Superior temporal gyrus (tissue), 1 donor: ENCODE measurements around the gene UMAD1.

Experiments
- DNase-seq: peaks from one replicate; pipeline ENCODE4 v3.0.0-alpha.2; 2016; ENCODE audit errors: extremely low spot score

The UMAD1 gene

DNA sequence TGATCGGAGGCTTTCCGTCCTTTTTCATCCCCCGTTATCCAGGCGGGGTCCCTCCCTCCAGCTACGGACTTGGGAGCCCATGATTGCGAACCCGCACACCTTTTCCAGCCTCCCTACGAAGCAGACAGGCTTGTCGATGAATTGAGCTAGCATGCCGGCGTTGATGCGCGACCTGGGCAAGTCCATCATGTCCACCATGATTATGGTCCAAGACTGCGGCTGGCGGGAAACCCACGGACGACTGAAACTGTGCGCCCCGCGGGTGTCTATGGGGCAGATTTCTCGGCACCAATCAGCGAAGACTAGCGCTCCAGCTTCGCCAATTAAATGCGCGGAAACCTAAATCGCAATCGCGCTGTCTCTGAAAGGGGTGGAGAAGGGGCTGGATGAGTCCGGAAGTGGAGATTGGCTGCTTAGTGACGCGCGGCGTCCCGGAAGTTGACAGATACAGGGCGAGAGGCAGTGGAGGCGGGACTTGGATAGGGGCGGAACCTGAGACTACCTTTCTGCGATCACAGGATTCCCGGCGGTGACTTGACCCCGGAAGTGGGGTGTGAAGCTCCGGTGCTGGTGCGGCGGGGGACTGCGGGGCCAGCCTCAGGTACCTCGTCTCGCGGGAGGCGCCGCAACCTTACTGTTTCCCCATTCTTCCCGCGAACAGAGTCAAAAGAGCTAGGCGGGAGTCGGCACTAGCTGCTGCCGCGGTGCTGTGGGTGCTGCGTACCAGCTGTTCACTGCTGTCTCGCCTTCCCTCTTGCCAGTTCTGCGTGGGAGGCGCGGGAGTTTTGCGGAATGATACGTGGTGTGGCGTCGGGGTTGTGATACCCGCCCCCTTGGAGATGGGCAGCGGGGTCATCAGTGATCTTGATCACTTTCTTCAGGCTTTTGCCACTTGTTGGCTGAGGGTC lies at the start of gene UMAD1:
Gene UMAD1, plus strand, starts transcription at position 532 of the 908 bp plus-strand sequence. CDS start 32,620 bp downstream, outside the sequence.
- DNase-seq: peak; percentile 100

DNA sequence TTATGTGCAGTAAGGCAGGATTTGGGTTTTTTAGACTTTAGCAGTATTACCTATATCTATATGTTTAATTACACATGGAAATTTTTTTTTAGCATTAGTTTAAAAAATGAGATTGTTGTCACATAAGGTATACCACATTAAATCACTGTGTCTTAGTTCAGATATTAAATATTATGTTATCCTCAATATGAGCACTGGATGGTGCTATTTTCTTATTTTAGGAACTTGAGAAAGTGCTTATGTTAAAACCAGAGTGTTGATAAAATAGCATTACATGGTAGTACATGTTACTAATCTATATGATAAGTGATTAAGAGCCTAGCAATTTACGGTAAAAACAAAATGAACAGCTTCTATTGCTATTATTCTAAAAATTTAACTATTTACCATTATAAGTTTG lies 45.1 kb upstream of the UMAD1 start:
- DNase-seq: peak; percentile 70

DNA sequence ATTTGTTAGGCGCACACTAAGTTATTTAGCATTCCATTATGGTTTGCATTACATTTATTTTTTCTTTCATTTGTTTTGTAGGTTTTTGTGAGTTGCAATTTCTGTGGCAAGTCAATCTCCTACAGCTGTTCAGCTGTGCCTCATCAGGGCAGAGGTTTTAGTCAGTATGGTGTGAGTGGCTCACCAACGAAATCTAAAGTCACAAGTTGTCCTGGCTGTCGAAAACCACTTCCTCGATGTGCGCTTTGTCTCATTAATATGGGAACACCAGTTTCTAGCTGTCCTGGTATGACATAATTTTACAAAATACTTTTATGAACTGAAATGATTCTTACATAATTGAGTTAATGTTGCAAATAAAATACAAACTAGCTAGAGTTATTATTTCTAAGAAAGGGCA lies 44.4 kb upstream of the UMAD1 start:
- no peak for DNase-seq

DNA sequence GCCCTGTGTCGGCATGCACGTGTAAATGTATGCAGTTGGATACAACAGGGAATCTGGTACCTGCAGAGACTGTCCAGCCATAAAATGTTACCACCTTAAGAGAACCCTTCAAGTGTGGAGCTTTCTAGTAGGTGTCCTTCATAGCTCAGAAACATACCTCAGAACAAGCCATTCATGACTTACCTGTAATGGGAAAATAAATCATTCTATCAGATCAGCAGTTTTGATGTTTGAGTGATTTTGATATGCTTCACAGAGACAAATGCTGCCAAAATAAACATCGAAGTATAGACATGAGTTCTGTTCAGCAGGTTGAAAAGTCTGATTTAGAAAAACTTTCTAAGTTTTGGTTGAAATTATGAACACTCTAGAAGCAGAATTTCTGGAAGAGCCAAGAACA lies 33.5 kb upstream of the UMAD1 start:
- DNase-seq: no peak

DNA sequence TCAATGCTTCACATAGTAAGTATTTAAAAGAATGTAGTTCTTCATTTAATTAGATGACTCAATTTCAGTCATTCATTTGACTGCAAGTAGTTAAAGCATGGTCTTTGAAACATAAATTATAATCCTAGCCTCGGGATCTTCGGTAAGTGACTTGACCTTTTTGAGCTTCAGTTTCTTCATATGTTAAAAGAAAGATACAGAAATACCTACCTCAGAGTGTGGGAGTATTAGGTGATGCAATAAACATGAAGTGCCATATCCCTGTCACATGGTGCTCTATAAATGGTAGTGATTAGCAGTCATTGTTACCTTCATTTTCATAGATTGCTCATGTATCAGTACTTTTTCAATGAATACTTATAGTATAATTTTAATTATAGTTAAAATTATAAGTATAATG lies 31.2 kb upstream of the UMAD1 start:
- no peak for DNase-seq

DNA sequence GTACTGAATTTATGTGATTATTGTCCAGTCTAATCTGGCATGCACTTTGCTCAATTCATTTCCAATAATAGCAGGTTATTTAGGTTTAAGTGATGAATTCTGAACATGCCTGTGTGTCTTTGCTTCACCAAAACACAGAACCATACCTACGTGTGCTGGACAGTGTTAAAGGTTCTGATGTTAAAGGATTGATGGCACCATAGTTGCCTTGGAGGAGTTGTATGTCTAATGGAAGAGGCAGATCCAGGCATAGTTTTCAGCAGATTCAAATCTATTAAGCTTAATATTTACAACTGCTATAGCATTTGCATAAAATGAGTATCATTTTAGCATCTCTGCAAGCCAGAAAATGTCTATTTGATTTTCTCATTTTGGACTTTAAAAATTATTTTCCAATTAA lies 28.0 kb upstream of the UMAD1 start:
- no peak for DNase-seq

DNA sequence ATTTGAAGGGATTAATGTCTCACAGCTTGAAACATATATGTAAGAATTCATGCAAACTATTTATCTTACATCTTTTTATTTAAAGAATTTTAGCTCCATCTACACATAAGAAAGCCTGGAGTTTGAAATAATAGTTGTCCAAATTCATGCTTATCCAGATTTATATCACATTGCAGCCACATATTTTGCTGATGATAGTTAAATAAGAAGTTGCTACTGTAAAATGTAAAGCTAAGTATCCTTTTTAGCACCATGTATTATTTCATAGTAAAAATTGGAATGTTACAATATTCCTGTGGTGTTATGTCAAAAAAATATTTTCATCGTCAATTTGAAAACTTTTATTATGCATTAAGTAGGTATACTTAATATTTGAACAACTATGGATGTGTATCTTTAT lies 27.3 kb upstream of the UMAD1 start:
- DNase-seq: no peak

DNA sequence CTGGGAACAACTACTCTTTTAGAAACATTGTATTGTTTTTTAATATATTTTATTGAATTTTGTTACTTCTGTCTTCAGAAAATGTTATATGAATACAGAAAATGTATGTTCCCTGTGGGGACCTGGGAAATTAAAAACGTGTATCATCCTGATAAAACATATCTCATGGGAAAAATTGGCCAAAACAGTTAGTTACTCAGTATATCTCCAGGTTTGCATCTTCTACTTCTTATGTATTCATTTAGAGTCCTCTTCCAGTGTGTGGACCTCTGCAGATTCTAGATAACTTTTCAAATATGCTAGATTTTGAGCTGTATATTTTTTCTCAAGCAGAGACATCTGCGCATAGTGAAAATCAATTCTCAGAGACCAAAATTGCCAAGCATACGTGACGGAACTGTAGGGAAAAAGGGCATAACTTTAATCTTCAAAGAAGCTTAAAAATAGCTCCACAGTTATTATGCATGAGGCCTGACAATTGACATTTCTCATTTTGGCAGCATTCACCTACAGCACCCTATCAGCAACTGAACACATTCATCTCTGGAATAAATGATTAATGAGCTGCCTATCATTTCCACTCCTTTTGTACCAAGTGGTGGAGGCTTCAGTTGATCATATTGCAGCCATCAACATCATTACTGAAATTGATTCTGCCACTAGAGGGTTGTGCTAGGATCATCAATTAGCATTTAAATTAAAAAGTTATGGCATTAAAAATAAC lies 26.4 kb upstream of the UMAD1 start:
- DNase-seq: no peak

DNA sequence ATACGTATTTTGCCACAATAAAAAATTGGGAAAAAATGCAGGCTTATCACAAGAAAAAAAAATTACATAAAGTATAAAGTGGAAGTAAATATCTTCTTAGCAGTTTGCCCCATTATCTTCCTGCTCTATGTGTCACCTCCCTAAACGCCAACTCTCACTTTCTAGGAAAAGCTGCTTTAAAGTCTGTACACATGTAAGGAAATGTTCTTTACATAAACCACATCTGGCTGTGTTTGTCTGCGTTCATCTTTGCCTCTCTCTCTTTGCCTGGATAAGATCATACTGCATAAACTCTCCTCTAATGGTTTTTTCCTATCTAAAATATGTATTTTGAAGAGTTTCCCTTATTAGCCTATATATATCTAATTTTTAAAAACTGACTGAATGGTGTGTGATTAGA lies 23.0 kb upstream of the UMAD1 start:
- no peak for DNase-seq

DNA sequence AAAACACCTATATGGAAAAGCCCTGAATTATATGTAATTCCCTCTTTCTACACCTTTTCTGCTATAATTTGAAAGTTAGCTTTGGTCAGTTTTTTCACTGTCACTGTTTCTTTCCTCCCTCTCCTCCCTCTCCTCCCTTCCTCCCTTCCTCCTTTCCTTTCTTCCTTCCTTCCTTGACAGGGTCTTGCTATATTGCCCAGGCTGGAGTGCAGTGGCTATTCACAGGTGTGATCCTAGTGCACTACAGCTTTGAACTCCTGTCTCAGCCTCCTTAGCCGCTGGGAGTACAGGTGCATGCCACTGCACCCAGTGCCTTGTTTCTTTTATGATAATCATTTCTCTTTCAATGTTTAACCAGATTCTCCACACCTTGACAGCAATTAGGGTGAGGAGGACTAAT lies 22.1 kb upstream of the UMAD1 start:
- DNase-seq: no peak

DNA sequence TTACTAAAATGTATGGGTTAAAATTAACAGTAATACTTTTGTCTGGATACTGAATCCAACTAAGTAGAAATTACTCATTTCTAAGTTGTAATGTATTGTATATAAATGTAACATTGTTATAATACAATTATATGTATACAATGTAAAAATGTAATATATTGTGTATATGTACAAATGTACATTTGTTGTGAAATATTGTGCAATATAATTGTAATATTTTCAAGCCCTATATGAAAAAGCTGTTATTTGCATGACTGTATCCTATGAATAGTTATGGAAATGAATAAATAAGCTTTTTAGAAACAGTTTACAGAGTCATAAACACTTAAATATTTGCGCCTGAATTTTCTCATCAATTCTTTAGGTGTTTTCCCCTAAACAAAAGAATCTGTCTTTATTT lies 20.3 kb upstream of the UMAD1 start:
- DNase-seq: no peak

DNA sequence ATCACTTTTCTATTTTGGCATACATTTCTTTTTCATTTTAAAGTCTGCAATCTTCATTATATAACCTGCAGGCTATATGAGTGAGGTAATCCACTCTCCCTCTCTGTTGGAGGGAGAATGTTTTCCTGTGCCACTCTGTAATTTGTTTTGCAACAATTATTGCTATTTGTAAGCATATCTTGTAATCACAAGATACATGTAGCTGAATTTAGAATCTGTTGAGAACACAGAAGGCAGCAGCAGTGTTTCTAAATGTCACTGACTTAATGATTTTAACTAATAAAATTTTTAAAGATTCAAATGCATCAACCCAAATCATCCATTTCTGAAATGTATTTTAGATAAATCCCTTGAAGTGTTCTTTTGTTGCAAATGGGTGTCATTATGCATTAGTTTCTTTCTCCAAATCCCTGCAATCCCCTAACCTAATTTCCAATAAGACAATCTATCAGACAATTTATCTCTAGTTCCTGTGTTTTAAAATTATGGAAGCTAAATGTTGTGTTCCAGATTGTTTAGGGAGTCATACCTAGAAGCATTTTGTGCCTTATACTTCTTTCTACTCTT lies 19.8 kb upstream of the UMAD1 start:
- DNase-seq: no peak

DNA sequence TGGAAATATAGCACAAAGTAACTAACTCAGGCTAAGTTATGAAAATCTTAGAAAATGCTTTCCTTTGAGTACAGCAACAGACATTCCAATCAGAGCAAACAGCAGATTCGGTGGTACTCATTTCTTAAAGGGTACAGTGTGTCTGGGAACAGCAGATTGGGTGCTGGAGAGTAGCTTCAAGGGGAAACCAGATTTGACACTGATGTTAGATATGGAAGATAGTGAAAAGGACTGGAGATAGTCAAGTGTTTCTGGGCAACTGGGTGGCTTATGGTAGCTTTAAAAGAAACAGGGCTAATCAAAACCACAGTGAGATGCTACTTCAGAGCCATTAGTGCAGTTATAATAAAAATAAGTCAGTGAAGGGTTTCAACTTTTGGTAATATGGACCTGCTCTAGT lies 12.1 kb upstream of the UMAD1 start:
- no peak for DNase-seq

DNA sequence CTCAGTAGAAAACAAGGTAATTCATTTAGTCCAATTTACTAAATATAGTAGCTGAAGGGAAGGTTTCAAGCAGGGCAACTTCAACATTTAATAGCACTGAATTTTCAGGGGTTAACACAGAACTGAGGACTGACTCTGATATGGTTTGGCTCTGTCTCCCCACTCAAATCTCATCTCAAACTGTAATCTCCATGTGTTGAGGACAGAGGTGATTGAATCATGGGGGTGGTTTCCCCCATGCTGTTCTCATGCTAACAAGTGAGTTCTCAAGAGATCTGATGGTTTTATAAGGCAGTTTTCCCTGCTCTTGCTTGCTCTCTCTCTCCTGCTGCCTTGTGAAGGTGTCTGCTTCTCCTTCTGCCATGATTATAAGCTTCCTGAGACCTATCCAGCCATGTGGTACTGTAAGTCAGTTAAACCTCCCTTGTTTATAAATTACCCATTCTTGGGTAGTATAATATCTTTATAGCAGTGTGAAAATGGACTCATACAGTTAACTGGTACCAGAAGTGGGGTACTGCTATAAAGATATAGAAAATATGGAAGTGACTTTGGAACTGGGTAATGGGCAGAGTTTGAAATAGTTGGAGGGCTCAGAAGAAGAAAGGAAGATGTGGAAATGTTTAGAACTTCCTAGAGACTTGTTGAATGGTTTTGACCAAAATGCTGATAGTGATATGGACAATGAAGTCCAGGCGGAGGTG lies 9.8 kb upstream of the UMAD1 start:
- DNase-seq: no peak

DNA sequence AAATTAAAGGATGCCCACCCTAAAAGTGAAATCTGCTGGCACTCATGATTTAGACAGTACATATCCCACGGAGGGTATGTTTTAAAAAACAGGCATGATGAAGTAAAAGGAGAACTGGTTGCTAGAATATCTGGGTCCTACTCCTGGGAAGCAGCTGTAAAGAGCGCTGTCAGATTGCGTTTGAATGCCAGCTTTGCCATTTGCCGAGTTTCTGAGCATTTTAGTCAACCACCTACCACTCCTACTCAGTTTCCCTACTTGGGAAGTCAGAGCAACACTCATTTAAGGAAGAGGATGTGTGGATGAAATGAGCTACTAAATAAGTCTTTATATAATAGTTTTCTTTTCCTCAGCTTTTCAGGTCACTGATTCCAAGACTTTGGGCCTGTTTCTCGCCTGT lies 1.1 kb upstream of the UMAD1 start:
- DNase-seq: peak; percentile 35

DNA sequence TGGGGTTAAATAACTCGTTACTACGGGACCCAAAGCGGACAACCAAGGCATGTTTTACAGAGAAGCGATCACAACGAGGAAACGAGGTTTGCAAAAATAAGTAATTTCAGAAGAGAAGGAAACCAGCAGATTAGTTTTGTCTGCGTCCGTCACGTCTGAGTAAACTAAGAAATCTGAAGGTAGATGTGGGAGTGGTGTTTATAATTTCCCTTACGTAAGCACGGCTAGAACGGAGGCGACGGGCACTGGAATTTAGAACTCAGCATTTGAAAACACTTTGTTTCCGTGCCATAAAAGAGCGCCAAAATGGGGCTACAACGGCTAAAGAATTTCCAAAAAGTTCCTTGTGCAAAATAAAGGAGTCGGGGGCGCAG lies 718 bp upstream of the UMAD1 start:
- peak; percentile 53 for DNase-seq

DNA sequence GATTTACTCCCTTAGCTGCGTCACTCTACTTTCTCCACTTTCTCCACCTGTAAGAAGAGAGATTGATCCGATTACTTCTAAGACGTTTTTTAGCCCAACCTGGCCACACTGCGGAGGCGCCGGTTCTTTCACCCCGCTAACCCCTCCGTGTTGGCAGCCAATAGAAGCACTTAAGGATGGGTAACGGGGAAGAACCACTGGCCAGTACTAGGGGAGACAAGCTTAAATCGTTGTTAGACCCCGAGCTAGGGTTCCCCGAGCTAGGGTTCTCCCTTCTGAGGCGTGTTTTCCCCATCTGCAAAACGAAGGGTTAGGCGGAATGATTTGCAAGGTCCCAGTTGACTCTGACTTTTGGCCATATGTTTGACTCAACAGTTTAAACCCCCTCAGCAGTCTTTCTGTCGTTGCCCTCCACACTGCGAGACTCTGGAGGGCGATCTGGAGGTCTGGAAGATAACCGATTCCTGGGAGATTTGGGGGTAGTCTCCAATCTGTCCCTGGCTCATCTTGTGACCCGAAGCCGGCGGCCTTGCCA lies 644 bp downstream of the UMAD1 start:
- no peak for DNase-seq

DNA sequence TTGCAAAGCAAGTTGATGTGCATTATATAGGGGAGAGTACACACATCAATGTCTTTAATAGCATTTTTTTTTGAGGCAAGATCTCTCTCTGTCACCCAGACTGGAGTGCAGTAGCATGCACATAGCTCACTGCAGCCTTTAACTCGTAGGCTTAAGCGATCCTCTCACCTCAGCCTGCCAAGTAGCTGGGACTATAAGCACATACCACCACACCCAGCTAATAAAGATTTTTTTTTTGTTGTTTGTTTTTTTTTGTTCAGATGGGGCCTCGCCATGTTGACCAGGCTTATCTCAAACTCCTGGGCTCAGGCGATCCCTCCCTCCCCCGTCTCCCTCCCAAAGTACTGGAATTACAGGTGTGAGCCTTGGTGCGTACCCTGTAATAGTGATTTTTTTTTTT lies 1.5 kb downstream of the UMAD1 start:
- DNase-seq: no peak

DNA sequence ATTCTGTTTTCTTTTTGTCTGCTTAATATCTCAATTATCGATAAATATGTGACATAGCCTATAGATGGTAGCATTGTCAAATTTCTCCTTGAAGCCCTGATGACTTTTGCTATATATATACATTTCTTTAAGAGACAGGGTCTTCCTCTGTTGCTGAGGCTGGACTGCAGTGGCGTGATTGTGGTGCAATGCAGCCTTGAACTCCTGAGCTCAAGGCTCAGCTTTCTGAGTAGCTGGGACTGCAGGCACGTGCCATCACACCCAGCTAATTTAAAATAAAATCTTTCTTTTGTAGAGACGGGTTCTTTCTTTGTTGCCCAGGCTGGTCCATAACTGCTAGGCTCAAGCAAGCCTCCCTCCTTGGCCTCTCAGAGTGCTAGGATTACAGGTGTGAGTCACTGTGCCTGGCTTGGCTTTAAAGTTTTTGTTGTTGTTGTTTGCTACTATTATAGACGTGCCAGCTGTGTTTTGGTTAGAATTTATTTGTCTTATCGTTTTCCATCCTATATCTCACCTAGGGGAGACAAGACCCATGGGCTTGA lies 7.0 kb downstream of the UMAD1 start:
- no peak for DNase-seq

DNA sequence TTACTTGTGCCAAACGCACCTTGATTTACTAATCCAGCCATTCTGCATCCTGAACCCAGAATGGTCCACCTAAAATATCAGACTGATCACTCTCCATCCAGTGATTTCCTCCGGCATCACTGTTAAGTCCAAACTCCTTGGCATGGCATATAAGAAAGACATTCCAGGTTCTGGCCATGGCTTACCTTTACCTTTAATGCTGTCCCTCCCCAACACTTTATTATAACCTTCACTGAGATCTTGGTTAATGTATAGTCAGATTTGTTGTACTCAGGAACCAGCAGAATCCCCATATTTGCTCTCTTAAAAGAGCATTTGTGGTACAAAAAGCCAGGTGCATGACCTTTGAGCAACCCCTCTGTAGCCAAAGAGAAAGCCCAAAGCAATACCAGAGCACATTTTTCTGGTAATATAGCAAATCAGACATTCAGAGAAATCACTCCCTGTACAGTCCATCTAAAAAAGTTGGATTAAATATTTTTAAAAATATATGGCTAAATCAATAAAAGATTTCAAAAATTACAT lies 10.2 kb downstream of the UMAD1 start:
- DNase-seq: no peak

DNA sequence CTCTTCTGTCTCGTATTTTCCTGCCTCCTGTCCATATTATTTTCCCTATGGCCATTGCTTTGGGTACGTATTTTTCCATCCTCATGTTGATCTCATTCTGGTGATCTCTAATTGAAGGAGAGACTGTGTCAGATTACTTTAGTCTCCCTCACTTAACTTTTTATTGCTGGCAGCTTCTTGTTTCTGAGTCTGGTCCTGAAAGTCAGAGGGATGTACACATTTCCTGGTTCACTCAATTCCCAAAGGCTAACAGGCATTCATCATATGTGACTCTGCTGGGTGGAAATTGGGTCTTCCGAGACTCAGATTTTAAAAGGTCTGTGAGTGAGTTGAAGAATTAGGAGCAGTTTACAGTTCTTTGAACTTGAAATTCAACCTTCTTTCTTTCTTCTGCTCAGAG lies 10.9 kb downstream of the UMAD1 start:
- no peak for DNase-seq
